Calu3 (cell line): ENCODE data around the gene CIROP. TPM values are rescaled to one million over a fixed set of nuclear protein-coding genes. Genes with fewer than 3 reads are reported as not detected.

Experiments used
- BruUV-seq: library from RNA; stranded (reverse); fragments of 400-500 nt; replicated peaks from 2 replicates; lab custom pipeline; 2021; lab: Mats Ljungman, UMichigan
- CTCF ChIA-PET: fragments of 300-600 bp; sonication (Branson Sonifier 250); formaldehyde crosslinking; loops from one replicate; lab custom pipeline; 2022; ENCODE audit warnings: antibody characterized with exemption; lab: Charles Lee
- DNase-seq: peaks from one replicate; pipeline ENCODE4 v3.0.0; 2022
- H3K27ac Mint-ChIP-seq: one replicate; pipeline ENCODE4 v1.8.0; 2022; ENCODE audit warnings: mixed read lengths; ENCODE audit not compliant: unreplicated experiment
- H3K27me3 Mint-ChIP-seq: one replicate; pipeline ENCODE4 v1.8.0; 2022; ENCODE audit warnings: mixed read lengths; ENCODE audit not compliant: unreplicated experiment
- H3K36me3 Mint-ChIP-seq: one replicate; pipeline ENCODE4 v1.8.0; 2022; ENCODE audit warnings: mild to moderate bottlenecking, moderate library complexity, mixed read lengths; ENCODE audit not compliant: insufficient read depth, unreplicated experiment
- H3K4me1 Mint-ChIP-seq: one replicate; pipeline ENCODE4 v1.8.0; 2022; ENCODE audit warnings: mild to moderate bottlenecking, low read depth, mixed read lengths; ENCODE audit not compliant: unreplicated experiment
- H3K4me3 Mint-ChIP-seq: one replicate; pipeline ENCODE4 v1.8.0; 2022; ENCODE audit warnings: mild to moderate bottlenecking, low read depth, moderate library complexity, mixed read lengths; ENCODE audit not compliant: unreplicated experiment
- H3K9me3 Mint-ChIP-seq: one replicate; pipeline ENCODE4 v1.8.0; 2022; ENCODE audit warnings: low read depth, mixed read lengths; ENCODE audit not compliant: unreplicated experiment
- intact Hi-C: fragments of 100-400 bp; cut with micrococcal nuclease; formaldehyde crosslinking; loops from one replicate; pipeline ENCODE4 v1.10.0; 2022; ENCODE audit not compliant: unreplicated experiment
- total RNA-seq: library from RNA; stranded (reverse); gene quantifications from 2 replicates; pipeline ENCODE4 v1.2.3, GENCODE V29; 2022
- TF ChIP-seq, protein P1 (sequence below): fragments of 200-600 bp; IDR thresholded peaks from one replicate; pipeline ENCODE4 v1.8.0; 2022; ENCODE audit warnings: antibody characterized with exemption; ENCODE audit not compliant: unreplicated experiment

CIROP gene
- total RNA-seq, 1 experiment from 2014 or later = not detected

- peaks cover 9% of the 10 kb centered on the region for H3K4me1 Mint-ChIP-seq
- H3K9me3 Mint-ChIP-seq = no peaks in the 10 kb centered on the region
- no peak overlapping the region for H3K4me3 Mint-ChIP-seq
- no TSS peak for BruUV-seq
- TF ChIP-seq, protein P1, sequence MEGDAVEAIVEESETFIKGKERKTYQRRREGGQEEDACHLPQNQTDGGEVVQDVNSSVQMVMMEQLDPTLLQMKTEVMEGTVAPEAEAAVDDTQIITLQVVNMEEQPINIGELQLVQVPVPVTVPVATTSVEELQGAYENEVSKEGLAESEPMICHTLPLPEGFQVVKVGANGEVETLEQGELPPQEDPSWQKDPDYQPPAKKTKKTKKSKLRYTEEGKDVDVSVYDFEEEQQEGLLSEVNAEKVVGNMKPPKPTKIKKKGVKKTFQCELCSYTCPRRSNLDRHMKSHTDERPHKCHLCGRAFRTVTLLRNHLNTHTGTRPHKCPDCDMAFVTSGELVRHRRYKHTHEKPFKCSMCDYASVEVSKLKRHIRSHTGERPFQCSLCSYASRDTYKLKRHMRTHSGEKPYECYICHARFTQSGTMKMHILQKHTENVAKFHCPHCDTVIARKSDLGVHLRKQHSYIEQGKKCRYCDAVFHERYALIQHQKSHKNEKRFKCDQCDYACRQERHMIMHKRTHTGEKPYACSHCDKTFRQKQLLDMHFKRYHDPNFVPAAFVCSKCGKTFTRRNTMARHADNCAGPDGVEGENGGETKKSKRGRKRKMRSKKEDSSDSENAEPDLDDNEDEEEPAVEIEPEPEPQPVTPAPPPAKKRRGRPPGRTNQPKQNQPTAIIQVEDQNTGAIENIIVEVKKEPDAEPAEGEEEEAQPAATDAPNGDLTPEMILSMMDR = no peak
- no peaks in the 10 kb centered on the region for H3K27me3 Mint-ChIP-seq
- no peak overlapping the region for H3K27ac Mint-ChIP-seq
- intact Hi-C loops = no loop called here
- H3K36me3 Mint-ChIP-seq = peaks cover 16% of the 10 kb centered on the region
- no peak for DNase-seq
- CTCF ChIA-PET = interaction anchor here (1.0 kb wide), 1 partner anchor 21 kb away, joined by 3 read pairs; no protein-coding TSS in a partner anchor
Observed at GRCh38 chr14:23089498-23090253, 15.1 kb downstream of the CIROP start.

- DNase-seq = no peak
- H3K9me3 Mint-ChIP-seq = no peaks in the 10 kb centered on the region
- no peak overlapping the region for H3K27ac Mint-ChIP-seq
- TF ChIP-seq, protein P1 = no peak
- CTCF ChIA-PET = no interaction called here
- peaks cover 24% of the 10 kb centered on the region for H3K36me3 Mint-ChIP-seq
- H3K27me3 Mint-ChIP-seq = no peaks in the 10 kb centered on the region
- H3K4me1 Mint-ChIP-seq = peaks cover 9% of the 10 kb centered on the region
- H3K4me3 Mint-ChIP-seq = no peak overlapping the region
- intact Hi-C loops = no loop called here
- no TSS peak for BruUV-seq
Observed at GRCh38 chr14:23086565-23086964, 18.2 kb downstream of the CIROP start.

DNA sequence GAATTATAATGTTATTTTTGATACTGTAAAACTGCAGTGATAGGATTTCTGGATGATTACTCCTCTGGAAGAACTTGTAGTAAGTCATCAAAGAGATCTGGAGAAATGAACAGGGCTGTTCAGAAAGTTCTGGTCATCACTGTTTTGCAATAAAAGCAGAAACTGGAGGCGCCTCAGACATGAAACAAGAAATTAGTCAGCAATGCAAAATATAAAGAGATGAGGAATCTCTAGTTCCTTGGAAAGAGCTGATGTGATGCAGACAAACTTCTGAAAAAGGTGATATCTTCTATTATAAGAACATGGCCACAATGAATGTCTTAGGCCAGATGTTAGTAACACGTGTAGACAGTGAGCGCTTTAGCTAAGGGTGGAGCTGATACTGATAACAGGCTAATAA is 19.3 kb downstream of the CIROP start:
- intact Hi-C loops = no loop called here
- Mint-ChIP-seq H3K27ac (no peak overlapping the region), H3K27me3 (no peaks in the 10 kb centered on the region), H3K36me3 (peaks cover 34% of the 10 kb centered on the region), H3K4me3 (no peak overlapping the region), H3K4me1 (peaks cover 14% of the 10 kb centered on the region), H3K9me3 (no peaks in the 10 kb centered on the region)
- CTCF ChIA-PET = interaction anchor here (0.5 kb wide), 2 partner anchors 117 to 152 kb away, joined by 4 read pairs; no protein-coding TSS in a partner anchor
- TF ChIP-seq, protein P1 = no peak
- BruUV-seq = no TSS peak
- no peak for DNase-seq

- TF ChIP-seq, protein P1 = no peak
- Mint-ChIP-seq H3K36me3 (peaks cover 60% of the 10 kb centered on the region), H3K9me3 (no peaks in the 10 kb centered on the region), H3K27ac (peak overlapping the region; percentile 15), H3K4me1 (peaks cover 23% of the 10 kb centered on the region), H3K27me3 (no peaks in the 10 kb centered on the region), H3K4me3 (no peak overlapping the region)
- intact Hi-C loops = no loop called here
- no TSS peak for BruUV-seq
- CTCF ChIA-PET = no interaction called here
- no peak for DNase-seq
Observed at GRCh38 chr14:23080474-23080873, 24.3 kb downstream of the CIROP start.
